Frontal cortex (tissue), 4 donors: ENCODE data around the gene GTF2IRD2. TPM values are rescaled to one million over a fixed set of nuclear protein-coding genes. Genes with fewer than 3 reads are reported as not detected.
A peak's percentile ranks its signal among the peaks of the same experiment; 100 is the strongest.
"Not testable (repeated sequence)": the region's sequence is repeated elsewhere in the genome, so short reads cannot be mapped to it uniquely, and the experiment has no call there.

ENCODE experiments used
- DNase-seq, 2 donors: peaks; one replicate each; pipeline ENCODE4 v3.0.0; 2012; ENCODE audit warnings: low spot score in 2 of 2
- FAIRE-seq: peaks from 2 replicates; lab custom pipeline; 2012; peaks lifted over from hg19 to GRCh38; lab: Jason Lieb, UNC
- total RNA-seq: library from RNA; depleted of rRNA; stranded (reverse); fragments of >200 nt; gene quantifications from one replicate; pipeline ENCODE4 v1.2.3, GENCODE V29; 2014
- donor health status: control.
- donor health status: control.
- donor health status: control.

The GTF2IRD2 gene
- total RNA-seq, 1 donor from 2014 or later: 53.0 TPM

- not testable (repeated sequence) for FAIRE-seq, DNase-seq
Measured at GRCh38 chr7:74789200-74789736, 62.1 kb downstream of the GTF2IRD2 start.

- not testable (repeated sequence) for DNase-seq
- FAIRE-seq: peak; percentile 67
Measured at GRCh38 chr7:74788369-74789150, 62.8 kb downstream of the GTF2IRD2 start.

- FAIRE-seq, DNase-seq: not testable (repeated sequence)
Measured at GRCh38 chr7:74783595-74783994, 67.8 kb downstream of the GTF2IRD2 start.

GRCh38 chr7:74781746-74782145 is 69.7 kb downstream of the GTF2IRD2 start:
- FAIRE-seq, DNase-seq: not testable (repeated sequence)

- not testable (repeated sequence) for DNase-seq, FAIRE-seq
Measured at GRCh38 chr7:74779053-74779452, 72.4 kb downstream of the GTF2IRD2 start.

- DNase-seq, FAIRE-seq: not testable (repeated sequence)
Measured at GRCh38 chr7:74775111-74775510, 76.3 kb downstream of the GTF2IRD2 start.

- not testable (repeated sequence) for FAIRE-seq, DNase-seq
Measured at GRCh38 chr7:74773760-74774750, 77.3 kb downstream of the GTF2IRD2 start, which contains the start of gene NCF1. Gene NCF1 (plus strand): TSS chr7:74774011. CDS start chr7:74774032, 21 bp downstream.

- not testable (repeated sequence) for FAIRE-seq, DNase-seq
Measured at GRCh38 chr7:74772093-74772492, 79.3 kb downstream of the GTF2IRD2 start.

GRCh38 chr7:74770062-74770461 is 81.3 kb downstream of the GTF2IRD2 start:
- FAIRE-seq: not testable (repeated sequence)

GRCh38 chr7:74766991-74767390 is 84.4 kb downstream of the GTF2IRD2 start:
- DNase-seq, FAIRE-seq: not testable (repeated sequence)

More at GRCh38 chr7:74770062-74770461, 81.3 kb downstream of the GTF2IRD2 start:
- DNase-seq: not testable (repeated sequence)

GRCh38 chr7:74766509-74766908 is 84.9 kb downstream of the GTF2IRD2 start:
- FAIRE-seq: not testable (repeated sequence)

GRCh38 chr7:74765205-74765918 is 86.0 kb downstream of the GTF2IRD2 start:
- FAIRE-seq, DNase-seq: not testable (repeated sequence)

More at GRCh38 chr7:74766509-74766908, 84.9 kb downstream of the GTF2IRD2 start:
- not testable (repeated sequence) for DNase-seq

- FAIRE-seq, DNase-seq: not testable (repeated sequence)
Measured at GRCh38 chr7:74758982-74759381, 92.4 kb downstream of the GTF2IRD2 start.

GRCh38 chr7:74758268-74758667 is 93.1 kb downstream of the GTF2IRD2 start:
- not testable (repeated sequence) for DNase-seq, FAIRE-seq

- FAIRE-seq, DNase-seq: not testable (repeated sequence)
Measured at GRCh38 chr7:74756673-74757072, 94.7 kb downstream of the GTF2IRD2 start.

GRCh38 chr7:74753921-74754482 is 97.4 kb downstream of the GTF2IRD2 start:
- not testable (repeated sequence) for FAIRE-seq, DNase-seq
